DOHH2 (cell line): ENCODE measurements around the gene QTRT2.

ENCODE experiments used
- EZH2phosphoT487 ChIP-seq: fragments of 200-600 bp; sonication (generic); IDR thresholded peaks from 2 replicates; pipeline ENCODE4 v1.6.1; 2017; ENCODE audit warnings: borderline replicate concordance, mild to moderate bottlenecking, antibody characterized with exemption, low read length, moderate library complexity, mixed read lengths
- TF ChIP-seq, protein P1 (sequence below): fragments of 200-600 bp; sonication (generic); IDR thresholded peaks from one replicate; pipeline ENCODE4 v1.5.1; 2014; ENCODE audit warnings: antibody characterized with exemption, mild to moderate bottlenecking, low read depth, low read length; ENCODE audit not compliant: poor library complexity, severe bottlenecking

DNA sequence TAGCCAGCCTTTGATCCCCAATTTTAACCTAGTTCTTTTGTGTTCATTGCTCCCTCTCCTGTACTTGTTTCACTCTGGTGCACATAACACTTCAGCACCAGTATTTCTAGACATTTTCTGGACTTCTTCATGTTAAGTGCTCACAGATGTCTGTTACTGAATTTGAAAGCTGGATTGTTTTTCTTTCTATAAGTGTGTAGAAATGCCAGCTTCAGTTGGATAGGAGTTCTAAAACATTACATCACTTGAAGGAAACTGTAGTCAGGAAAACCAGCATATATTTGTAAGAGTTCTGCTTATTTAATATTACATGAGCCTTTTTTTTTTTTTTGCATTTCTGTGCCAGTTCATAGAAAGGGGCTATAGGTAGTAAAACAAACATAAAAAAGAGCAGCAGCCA is 21.6 kb downstream of the QTRT2 start:
- TF ChIP-seq EZH2phosphoT487 = no peak
- TF ChIP-seq, protein P1, sequence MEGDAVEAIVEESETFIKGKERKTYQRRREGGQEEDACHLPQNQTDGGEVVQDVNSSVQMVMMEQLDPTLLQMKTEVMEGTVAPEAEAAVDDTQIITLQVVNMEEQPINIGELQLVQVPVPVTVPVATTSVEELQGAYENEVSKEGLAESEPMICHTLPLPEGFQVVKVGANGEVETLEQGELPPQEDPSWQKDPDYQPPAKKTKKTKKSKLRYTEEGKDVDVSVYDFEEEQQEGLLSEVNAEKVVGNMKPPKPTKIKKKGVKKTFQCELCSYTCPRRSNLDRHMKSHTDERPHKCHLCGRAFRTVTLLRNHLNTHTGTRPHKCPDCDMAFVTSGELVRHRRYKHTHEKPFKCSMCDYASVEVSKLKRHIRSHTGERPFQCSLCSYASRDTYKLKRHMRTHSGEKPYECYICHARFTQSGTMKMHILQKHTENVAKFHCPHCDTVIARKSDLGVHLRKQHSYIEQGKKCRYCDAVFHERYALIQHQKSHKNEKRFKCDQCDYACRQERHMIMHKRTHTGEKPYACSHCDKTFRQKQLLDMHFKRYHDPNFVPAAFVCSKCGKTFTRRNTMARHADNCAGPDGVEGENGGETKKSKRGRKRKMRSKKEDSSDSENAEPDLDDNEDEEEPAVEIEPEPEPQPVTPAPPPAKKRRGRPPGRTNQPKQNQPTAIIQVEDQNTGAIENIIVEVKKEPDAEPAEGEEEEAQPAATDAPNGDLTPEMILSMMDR = no peak
